SHP77 treated with DMSO at 0.1 percent for 48 hours (cell line): ENCODE results near the gene PRELID3B.

Experiments
- DNase-seq: peaks from one replicate; lab custom pipeline; 2025; lab: John Stamatoyannopoulos, UW

Gene PRELID3B

DNA sequence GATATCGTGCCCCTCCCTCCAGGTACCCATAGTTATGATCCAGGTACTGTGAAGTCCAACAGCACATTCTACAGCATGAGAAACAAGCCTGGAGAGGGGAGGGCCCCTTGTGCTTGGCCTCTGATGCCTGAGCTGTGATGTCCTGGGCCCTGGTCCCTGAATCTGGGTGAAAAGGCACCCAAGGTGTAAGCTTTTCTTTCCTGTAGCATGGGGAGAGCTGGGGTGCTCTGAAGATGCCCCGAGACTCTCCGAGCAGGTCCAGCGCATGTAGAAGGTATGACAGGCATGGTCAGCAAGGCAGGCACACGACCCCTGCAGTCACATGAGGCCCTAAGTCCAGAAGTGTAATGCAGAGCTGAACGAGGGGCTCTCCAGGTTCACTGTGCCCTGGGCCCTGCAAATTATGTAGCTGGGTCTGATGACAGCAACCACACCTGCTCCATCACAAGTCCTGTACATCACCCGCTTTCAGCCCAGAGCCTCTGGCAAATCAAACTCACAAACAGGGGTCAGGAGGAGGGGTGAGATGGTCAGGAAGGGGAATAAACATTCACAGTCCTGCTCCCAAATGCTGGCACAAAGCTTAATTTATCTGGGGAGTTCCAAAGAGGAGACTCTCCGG lies 33.8 kb downstream of the PRELID3B start:
- no peak for DNase-seq

DNA sequence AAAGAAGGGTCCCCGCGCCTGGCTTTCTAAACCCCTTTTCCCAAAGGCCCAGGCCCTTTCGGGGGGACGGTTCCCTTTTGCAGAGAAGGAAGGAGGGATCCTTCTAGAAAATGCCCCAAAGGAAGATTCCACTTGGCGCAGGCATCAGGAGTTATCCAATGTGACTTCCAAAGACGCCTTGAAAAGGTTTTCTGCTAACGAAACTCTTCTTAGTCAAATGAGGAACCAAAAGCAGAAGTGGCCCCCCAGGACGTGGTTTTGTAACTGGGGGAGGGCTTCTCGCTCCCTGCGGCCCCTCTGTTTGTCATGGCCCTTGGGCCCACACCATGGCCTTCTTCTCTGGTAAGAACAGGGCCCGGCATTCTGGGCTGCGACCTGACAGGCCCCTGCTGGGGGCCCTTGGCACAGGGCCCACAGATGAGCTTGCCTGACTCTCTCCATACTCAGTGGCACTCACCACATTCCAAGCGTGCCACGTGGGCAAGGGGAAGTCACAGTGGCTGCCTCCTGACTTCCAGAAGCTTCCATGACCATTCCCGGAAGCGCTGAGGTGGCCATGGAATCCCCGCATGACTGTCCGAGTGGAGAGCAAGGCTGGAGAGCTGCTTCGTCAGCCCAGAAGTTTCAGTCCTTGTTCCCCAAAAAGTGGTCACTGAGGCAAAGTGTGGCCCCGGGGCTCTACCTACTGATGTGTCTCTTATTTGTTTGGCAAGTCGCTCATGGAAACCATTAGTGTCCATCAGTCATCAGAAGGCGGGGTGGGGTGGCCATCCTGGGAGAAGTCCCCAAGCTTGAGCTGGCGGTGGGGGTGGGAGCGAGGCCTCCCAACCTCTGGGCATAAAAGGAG lies 34.7 kb downstream of the PRELID3B start:
- no peak for DNase-seq

DNA sequence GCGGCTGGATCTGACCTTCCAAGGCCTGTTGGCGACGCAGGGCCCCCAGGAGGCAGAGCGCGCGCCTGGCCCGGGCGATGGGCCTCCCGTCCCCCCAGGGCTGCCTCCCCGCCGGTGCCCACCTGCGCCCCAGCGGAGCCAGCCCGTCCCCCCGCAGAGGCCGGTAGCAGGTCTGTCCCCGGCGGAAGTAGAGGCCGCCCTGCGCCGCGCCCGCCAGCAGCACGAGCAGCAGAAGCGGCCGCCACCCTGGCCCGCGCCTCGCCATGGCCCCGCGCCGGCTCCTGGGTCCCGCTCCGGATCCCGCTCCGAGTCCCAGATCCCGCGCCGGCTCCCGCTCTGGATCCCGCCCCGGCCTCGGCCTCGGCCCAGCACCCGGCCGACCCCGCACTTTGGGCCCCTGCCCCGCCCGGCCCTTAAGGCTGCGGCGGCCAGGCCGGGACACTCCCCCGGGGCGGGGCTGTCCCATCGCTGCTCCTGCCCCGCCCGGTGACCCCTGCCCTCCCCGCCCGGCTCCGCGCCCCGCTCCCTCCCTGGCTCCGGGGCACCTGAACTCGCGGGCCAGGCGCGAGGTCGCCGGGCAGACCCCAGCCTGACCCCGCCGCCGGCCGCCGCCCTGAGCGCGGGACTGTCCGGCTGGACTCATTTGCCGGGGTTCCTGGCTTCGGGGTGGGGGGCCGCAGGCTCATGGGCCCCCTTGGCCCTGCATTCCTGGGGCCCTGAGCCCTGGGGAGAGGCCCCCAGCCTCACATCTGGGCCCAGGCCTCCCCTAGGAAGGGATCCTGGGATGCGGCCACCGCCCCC lies 35.5 kb downstream of the PRELID3B start, which contains the start of gene CTSZ:
CTSZ (minus strand) TSS at position 391 of the 801 bp plus-strand sequence; CDS start at position 265, 126 bp downstream.
- DNase-seq = no peak

DNA sequence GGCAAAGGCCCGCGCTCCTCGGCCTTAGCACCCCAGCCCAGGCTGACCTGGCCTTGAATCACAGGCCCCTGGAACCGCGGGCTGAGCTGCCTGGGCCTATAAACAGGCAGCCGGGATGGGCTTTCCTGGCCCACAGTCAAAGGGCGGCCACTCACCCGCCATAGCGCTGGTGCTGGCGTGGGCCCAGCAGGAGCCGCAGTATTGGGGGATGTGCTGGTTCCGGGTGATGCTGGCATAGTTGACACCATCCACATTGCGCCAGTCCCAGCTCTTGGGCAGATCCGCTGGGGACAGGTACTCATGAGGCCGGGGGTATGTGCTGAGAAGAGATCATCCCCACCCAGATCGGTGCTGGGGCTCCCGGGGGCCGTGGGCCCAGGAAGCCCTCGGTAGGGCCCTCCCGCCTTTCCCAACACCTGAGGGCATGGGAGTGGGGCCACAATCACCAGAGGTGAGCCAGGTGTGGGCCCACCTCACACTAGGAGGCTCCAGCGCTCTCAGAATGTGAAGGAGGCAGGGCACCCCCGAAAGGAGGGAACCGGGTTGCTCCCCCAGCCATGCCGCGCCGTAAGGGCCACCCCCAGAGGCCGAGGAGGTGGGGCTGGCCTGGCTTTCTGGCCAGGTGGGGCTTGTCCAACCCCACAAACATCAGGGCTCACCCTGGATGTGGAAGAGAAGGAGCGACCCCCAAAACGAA lies 36.3 kb downstream of the PRELID3B start:
- no peak for DNase-seq

DNA sequence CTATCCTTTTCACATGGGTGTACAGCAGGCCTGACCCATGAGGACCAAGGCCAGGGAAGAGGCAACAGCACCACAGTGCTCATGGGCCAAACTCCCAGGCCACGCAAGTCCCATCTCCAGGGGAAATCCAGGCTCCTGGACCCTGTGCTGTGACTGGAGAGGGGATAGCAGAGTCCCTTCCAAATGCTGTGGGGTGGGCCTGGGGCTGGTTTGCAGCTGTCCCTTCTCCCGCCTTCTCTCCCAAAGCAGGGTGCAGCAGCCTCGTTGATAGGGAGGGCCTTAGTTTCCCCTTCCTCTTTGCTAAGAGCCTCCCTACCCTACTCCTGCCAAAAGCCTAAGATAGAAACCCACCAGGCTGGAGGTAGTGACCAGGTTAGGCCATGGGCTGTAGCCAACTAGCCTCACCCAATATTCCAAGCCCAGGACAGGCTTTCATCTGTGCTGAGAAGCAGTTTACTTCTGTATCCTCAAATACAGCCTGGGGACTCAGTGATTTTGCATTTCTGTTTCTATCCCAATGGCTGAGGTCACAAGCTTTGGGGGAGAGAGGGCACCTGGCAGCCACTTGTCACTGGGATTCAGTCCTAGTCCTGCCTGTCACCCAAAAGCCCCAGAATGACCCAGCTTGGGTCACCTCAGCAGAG lies 36.9 kb downstream of the PRELID3B start:
- DNase-seq = no peak

DNA sequence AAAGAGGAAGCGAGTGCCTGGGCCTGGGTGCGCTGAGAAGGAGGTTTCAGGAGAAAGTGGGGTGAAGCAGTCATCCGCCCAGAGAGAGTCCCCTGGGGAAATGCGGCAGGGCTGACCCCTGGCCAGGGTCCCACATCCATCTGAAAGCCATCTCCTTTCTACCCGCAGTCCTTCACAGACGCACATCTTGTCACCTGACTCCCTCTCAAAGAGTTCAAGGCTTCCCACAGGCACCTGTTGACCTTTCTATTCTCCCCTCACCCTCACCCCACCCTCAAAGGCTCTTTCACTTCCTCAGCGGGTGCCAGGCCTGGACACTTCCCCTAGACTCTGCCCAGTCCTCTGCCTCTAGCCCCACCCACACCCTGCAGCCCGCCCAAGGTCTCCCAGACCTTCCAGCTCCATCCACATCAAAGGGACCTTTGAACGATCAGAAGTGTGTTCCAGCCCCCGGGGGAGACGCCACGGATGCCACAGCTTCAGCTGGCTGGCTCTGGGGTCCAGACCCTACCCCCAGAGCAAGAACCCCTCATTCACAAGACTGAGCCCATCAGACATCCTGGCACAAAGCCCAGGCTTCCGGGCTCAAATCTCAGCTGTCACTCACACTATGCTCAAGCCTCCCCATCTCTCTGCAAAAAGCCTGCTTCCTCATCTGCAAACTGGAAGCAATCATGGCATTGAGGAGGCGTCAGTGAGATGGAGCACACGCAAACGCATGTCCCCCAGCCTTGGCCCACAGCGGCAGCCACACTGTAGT lies 37.6 kb downstream of the PRELID3B start:
- DNase-seq = no peak

DNA sequence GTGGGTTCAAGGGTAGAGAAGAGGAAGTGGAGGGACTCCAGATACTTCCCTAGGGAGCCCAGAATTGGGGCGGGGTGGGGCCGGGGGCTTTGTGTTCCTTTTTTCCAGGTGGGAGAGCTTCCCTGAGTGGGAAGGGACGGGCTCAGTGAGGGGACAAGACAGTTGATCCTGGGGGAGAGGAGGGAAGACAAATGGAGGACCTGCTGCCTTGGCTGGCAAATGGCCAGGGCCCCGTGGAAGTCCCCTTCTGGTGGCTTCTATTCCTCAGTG lies 38.2 kb downstream of the PRELID3B start:
- DNase-seq = no peak

DNA sequence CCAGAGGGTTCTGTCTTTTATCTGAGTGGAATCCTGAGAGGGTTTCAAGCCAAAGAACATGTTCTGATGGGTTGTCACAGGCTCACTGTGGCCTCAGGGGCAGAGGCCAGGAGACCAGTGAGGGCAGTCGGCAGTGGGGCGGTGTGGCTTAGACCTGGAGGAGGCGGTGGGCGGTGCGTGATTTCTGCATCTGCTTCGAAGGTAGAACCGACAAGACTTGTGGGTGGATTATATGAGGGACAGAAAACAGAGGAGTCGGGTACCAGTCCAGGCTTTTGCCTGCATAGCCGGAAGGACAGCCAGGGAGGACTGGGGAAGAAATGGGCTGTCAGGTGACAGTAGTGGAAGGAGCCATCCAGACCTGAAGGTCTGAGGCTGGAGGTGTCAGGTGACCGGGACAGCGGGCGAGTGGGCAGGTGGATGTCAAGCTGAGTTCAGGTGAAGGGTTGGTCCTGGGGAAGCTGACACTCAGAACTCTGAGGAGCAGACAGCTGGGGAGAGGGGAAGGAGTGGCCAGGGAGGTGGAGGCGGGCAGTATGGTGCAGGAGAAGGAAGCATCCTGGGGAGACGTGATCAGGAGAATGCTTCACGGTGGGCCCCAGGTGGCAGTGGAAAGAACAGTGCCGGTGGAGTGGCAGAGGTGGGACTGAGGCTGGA lies 38.6 kb downstream of the PRELID3B start:
- DNase-seq = no peak

DNA sequence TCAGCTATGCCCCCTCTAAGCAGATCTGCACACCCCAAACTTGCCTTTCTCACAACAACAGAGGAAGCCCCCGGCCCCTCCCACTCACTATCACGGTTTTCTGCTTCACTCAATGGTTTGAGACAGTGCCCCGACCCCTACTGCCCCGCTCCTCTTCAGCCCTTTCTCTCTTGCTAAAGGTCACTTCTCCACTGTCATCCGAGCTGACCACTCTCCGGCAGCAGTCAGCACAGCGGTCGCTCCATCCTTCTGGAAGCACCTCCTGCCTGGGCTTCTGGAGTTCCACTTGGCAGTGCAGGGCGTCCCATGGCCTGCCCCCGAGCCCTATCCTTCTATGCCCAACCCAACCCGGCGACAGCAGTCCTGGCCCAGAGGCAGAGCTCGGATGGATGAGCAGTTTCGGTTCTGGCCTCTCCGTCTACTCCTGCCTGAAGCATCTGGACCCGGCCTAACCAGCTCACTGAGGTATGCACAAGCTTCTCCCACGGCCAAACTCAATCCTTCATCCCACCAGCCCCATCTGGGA lies 39.6 kb downstream of the PRELID3B start:
- no peak for DNase-seq

DNA sequence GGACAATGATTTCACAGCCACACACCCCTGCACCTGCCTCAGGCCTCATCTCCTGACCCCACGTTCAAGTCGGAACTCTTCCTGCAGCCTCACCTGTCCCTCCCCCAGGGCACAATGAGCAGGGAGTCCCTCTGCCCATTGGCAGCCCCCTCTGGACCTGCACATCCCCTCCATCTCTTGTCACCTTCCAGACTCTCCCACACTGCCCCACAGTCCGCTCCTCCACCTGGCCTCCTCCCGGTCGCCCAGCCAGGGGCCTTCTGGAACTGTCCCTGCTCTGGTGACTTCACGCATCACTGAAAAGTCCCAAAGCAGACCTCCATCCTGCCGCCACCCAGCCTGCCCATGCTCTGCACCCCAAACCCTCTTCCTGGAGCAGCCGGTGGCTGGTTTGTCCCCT lies 40.2 kb downstream of the PRELID3B start:
- no peak for DNase-seq

DNA sequence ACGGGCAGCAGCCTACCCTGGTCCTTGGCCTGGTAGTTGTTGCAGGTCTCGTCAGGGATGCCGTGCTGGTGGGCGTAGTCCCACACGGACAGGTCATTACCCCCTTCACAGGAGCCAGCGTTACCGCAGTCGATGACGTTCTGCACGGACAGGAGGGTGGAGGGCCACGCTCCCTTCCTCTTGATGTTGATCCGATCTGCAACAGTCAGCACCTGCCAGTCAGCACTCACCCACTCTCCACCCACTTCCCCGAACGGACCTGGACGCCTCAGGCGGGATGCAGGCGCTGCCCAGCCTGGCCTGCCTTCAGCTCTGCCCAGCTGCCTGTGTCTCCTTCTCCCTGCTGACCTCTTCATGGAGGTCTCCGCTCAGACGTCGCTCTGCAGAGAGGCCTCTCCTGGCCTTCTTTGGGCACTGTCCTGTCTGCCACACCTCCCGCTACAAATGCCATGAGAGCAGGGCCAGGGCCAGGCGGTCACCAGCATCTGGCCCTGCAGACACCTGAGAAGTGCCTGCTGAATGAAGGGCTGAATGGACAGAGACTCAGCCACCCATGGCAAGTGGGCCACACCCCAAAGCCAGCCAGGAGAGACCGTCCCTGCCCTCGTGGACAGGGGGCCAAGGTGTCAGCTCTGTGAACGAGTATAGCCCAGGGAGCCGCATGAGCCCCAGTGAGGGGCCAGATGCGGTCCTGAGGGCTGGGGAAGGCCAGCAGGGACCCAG lies 41.0 kb downstream of the PRELID3B start:
- no peak for DNase-seq

DNA sequence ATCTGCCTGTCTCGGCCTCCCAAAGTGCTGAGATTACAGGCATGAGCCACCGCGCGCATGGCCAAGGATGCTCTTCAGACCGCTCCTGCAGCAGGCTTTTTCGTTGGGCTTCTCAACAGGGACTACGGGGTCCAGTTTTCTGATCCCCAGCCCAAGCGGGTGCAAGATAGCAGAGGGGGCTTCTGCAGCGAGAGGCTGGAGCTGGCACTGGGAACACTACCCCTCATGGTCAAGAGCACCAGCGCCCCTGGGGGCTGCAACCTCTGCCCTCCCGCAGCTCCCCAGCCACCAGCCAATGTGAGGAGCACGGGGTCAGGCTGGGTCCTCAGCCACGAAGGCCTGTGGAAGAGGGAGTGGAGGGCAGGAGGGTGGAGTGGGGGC lies 41.5 kb downstream of the PRELID3B start:
- DNase-seq = no peak

DNA sequence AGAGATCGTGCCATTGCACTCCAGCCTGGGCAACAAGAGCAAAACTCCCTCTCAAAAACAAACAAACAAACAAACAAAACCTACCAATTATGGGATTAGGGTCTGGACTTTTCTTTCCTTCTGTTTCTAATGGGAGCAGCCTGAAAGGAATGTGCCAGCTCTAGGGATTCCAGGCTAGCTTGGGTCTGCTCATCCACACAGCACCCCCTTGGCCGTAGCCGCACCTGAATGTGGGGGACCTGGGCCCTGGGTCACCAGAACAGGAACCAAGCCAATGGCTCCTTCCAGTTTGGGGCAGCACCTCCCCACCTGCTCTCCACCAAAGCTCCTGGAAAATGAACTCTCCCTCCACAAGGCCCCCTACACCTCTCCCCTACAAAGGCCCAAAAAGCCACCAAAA lies 42.3 kb downstream of the PRELID3B start:
- no peak for DNase-seq

DNA sequence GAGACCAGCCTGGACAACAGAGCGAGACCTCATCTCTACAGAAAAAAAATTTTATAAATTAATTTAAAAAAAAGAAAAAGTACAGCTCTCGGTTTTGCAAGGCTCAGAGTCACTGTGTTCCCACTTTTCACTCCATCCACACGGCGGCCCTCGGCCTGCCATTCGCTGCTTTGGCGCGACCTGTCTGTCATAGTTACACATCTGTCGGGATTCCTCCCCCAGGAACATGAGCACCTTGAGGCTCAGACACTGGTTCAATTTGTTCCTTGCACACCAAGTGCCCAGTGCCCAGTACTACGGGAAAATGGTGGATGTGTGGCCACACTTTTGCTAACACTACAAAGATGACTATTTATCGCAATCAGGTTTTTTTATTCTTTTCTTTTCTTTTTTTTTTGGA lies 43.9 kb downstream of the PRELID3B start:
- DNase-seq = no peak

DNA sequence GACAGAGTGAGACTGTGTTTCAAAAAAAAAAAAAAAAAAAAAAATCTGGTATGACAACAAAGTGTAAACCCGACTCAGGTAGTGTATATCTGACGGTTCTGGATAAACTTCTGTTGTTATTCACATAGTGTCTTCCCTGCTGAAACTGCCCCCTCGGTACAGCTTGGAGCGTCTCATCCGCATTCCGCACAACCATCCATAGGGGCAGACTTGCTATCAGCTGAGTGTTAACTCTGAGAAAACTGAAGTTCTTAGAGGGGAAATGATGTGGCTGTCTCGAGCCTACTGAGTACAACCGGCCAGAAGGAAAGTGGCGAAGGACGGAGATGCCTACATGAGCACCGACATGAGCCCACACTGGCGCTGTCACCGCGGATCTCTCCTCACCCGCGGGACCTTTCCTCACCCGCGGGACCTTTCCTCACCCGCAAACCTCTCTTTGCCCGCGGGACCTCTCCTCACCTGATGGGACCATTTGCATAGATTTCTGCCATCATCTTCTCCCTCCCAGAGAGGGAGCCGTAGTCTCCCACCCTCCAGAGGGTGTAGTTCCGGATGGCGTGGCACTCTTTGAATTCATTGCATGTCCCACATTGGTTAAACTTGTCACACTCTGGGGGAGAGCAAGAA lies 45.3 kb downstream of the PRELID3B start:
- DNase-seq = no peak

DNA sequence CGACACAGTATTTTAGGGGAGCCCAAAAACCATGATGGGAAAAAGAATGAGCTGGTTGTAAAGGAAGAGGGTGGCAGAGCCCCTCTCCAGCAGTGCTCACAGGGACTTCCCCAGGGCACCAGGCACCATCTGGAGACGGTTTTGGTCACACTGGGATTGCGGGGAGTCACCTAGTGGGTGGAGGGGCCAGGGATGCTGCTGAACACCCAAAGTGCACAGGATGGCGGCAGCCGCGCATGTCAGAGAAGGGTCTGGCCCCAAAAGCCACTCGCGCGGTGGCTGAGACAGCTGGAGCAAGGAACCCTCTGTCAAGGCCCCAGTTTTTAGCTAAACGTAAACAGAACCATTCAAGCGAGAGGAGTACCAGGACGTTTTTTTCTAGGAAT lies 46.4 kb downstream of the PRELID3B start:
- no peak for DNase-seq

DNA sequence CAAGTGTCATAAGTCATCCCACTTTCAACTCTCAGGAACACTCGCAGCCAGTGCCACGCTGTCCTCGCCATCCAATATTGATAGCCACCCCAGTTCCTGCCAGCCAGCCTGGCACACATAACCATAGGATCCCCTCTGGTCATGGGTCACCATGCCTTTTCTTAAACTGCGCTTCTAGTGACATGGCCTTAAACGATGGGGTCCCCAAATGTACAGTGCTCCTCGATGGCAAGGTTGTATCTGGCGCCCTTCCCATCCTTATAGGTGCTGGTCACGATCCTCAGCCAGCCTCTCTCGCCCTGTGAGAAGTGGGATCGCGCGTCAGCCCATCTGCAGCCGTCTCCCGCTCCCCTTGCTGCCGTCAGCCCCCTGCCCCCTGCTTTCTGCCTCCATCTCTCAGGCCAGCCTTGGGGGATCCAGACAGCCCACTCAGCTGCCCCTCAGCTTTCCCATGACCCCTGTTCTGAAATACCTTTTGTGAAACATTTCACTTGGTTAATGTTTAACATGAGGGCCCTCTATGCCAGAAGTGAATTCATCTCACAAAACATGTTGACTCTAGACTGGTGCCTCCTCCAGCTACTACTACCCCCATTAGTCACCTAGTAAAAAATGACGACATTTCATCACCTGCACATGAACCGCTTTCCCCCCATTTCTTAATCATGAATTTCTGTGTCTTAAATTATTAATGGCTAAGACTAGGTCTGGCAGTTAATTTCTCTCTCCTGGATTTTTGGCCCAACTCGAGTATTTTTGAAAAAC lies 46.9 kb downstream of the PRELID3B start:
- no peak for DNase-seq

DNA sequence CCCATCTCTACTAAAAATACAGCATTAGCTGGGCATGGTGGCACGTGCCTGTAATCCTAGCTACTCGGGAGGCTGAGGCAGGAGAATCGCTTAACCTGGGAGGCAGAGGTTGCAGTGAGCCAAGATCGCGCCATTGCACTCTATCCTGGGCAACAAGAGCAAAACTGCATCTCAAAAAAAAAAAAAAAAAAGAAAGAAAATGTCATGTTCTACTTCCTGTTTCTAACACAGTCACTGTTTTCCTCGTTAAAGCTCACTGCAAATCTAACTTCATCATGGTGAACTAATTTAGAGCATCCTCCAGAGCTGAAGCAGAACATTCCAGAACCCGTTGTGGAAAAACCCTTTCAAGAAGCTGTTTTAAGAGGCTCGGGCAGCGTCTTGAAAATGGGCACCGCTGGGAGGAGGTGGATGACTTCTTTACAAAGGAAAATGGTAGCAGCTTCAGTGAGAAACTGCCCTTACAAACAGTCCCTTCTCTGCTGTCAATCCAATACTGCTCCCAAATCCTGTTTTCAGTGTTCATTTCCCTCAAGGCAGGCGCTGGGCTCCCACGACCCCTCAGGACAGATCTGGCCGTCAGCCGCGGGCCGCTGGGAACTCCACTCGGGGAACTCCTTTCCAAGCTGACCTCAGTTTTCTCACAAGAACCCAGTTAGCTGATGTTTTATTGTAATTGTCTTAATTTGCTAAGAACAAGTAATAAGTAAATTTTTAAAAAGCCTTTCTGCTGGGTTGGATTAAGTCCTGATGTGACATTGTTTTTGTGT lies 48.0 kb downstream of the PRELID3B start:
- no peak for DNase-seq
